Measurements from ENCODE around the gene KLHL7.

The KLHL7 gene

DNA sequence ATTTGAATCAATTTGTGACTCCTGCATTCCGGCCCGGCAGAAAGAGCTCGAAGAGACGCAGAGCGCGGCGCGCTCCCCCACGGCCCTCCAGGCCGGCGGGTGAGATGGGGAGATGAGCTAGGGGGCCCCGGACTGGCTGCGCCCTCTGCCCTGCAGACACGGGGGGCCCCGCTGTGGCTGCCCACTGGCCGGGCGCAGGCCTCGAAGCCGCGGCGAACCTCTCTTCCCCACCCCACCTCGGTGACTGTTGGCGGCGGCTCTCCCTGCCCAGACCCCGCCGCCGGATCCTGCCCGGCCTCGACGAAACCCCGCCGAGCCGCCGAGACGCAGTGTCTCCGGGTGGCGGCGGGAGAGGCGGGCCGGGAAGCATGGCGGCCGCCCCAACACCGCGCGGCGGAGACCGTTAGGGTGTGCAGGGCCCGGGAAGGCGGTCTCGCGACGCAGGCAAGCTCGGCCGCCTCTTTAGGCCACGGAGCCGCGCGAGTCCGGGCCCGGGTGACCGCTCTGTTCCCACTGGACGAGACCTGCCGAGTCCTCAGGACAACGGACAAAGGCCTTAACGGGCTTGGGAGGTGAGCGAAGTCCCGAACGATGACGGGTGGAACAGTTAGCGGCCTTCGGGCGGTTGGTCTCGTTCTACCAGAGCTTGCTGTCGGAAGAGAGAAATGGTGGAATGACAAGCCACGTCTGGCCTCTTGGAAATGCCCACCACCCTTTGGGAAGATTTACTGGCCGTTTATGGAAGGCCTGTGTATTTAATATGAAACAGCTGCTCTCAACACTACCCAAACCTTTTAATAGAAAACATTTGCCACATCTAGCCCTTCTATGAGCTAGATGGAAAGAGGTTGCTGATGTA is 100.6 kb downstream of the KLHL7 start:
- Mint-ChIP-seq H3K9me3 (no peaks in the 10 kb centered on the region), H3K36me3 (peaks cover 9% of the 10 kb centered on the region), H3K27me3 (peaks cover 5% of the 10 kb centered on the region), H3K27ac (no peak overlapping the region), H3K4me3 (no peak overlapping the region), H3K4me1 (peaks cover 3% of the 10 kb centered on the region)
- DNase-seq (ENCODE audit: low spot score in 2 of 2) (no peak), ATAC-seq (ENCODE audit: low read depth) (peak; percentile 48)

DNA sequence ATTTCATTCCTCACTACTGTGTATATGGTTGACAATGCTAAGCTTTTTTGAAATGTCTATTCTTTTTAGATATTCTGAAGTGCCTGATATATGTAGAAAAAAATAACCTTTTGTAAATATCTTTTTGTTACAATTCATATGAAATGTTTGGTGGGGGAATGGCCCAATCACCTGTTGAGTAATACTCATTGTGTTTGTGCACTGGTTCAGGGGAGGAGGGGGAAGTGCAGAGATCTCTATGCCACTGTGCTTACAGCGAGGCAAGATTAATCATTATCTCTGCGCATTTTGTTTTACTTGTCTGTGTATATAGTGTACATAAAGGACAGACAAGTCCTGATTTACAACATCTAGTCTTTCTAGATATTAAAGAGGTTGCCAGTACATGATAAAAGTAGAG is 101.4 kb downstream of the KLHL7 start:
- DNase-seq (ENCODE audit: low spot score in 2 of 2) (no peak), ATAC-seq (ENCODE audit: low read depth) (no peak)
- H3K9me3 Mint-ChIP-seq: no peaks in the 10 kb centered on the region
- no peak overlapping the region for H3K27ac Mint-ChIP-seq
- peaks cover 3% of the 10 kb centered on the region for H3K4me1 Mint-ChIP-seq
- H3K36me3 Mint-ChIP-seq: peaks cover 8% of the 10 kb centered on the region
- peaks cover 5% of the 10 kb centered on the region for H3K27me3 Mint-ChIP-seq
- no peak overlapping the region for H3K4me3 Mint-ChIP-seq

DNA sequence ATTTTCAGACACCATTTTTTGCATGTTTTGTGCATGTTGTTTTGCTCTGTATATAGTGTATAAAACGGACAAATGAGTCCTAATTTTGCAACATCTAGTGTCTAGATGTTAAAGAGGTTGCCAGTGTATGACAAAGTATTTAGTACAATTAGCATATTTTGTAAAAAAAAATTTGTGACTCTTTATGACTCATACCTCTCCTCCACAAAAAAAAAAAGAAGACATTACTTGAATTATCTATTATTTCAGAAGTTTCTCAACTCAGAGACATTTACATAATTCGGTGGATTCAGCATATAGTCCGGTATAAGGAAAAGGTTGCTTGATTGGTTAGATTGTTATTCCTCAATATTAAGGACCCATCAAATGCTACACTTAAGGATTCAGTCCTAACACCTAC is 102.3 kb downstream of the KLHL7 start:
- no peak overlapping the region for H3K27ac Mint-ChIP-seq
- peaks cover 3% of the 10 kb centered on the region for H3K4me1 Mint-ChIP-seq
- H3K27me3 Mint-ChIP-seq: peaks cover 7% of the 10 kb centered on the region
- ATAC-seq (ENCODE audit: low read depth) (no peak), DNase-seq (ENCODE audit: low spot score in 2 of 2) (no peak)
- no peak overlapping the region for H3K4me3 Mint-ChIP-seq
- peaks cover 8% of the 10 kb centered on the region for H3K36me3 Mint-ChIP-seq
- H3K9me3 Mint-ChIP-seq: no peaks in the 10 kb centered on the region

- H3K4me3 Mint-ChIP-seq: no peak overlapping the region
- peaks cover 3% of the 10 kb centered on the region for H3K4me1 Mint-ChIP-seq
- peaks cover 7% of the 10 kb centered on the region for H3K27me3 Mint-ChIP-seq
- no peak for DNase-seq (ENCODE audit: low spot score in 2 of 2)
- H3K27ac Mint-ChIP-seq: no peak overlapping the region
- ATAC-seq (ENCODE audit: low read depth): no peak
- peaks cover 5% of the 10 kb centered on the region for H3K36me3 Mint-ChIP-seq
- no peaks in the 10 kb centered on the region for H3K9me3 Mint-ChIP-seq
Measured at GRCh38 chr7:23208316-23208715, 102.7 kb downstream of the KLHL7 start.

GRCh38 chr7:23210506-23210905 is 104.9 kb downstream of the KLHL7 start:
- H3K4me1 Mint-ChIP-seq: peaks cover 3% of the 10 kb centered on the region
- ATAC-seq (ENCODE audit: low read depth) (no peak), DNase-seq (ENCODE audit: low spot score in 2 of 2) (no peak)
- H3K9me3 Mint-ChIP-seq: no peaks in the 10 kb centered on the region
- H3K36me3 Mint-ChIP-seq: no peaks in the 10 kb centered on the region
- peaks cover 12% of the 10 kb centered on the region for H3K27me3 Mint-ChIP-seq
- no peak overlapping the region for H3K4me3 Mint-ChIP-seq
- H3K27ac Mint-ChIP-seq: no peak overlapping the region

GRCh38 chr7:23211589-23211988 is 106.0 kb downstream of the KLHL7 start:
- Mint-ChIP-seq H3K9me3 (no peaks in the 10 kb centered on the region), H3K4me3 (no peak overlapping the region), H3K27ac (no peak overlapping the region), H3K36me3 (no peaks in the 10 kb centered on the region), H3K27me3 (peaks cover 12% of the 10 kb centered on the region), H3K4me1 (peaks cover 3% of the 10 kb centered on the region)
- ATAC-seq (ENCODE audit: low read depth): no peak
- no peak for DNase-seq (ENCODE audit: low spot score in 2 of 2)

- DNase-seq (ENCODE audit: low spot score in 2 of 2): no peak
- no peak overlapping the region for H3K4me3 Mint-ChIP-seq
- ATAC-seq (ENCODE audit: low read depth): no peak
- no peaks in the 10 kb centered on the region for H3K36me3 Mint-ChIP-seq
- H3K27ac Mint-ChIP-seq: no peak overlapping the region
- H3K9me3 Mint-ChIP-seq: no peaks in the 10 kb centered on the region
- peaks cover 3% of the 10 kb centered on the region for H3K4me1 Mint-ChIP-seq
- H3K27me3 Mint-ChIP-seq: peaks cover 12% of the 10 kb centered on the region
Measured at GRCh38 chr7:23212395-23212794, 106.8 kb downstream of the KLHL7 start.

GRCh38 chr7:23212841-23213240 is 107.3 kb downstream of the KLHL7 start:
- Mint-ChIP-seq H3K36me3 (no peaks in the 10 kb centered on the region), H3K4me3 (no peak overlapping the region), H3K27me3 (peaks cover 14% of the 10 kb centered on the region), H3K4me1 (peaks cover 3% of the 10 kb centered on the region), H3K9me3 (no peaks in the 10 kb centered on the region), H3K27ac (no peak overlapping the region)
- ATAC-seq (ENCODE audit: low read depth) (no peak), DNase-seq (ENCODE audit: low spot score in 2 of 2) (no peak)

- ATAC-seq (ENCODE audit: low read depth) (no peak), DNase-seq (ENCODE audit: low spot score in 2 of 2) (no peak)
- no peaks in the 10 kb centered on the region for H3K9me3 Mint-ChIP-seq
- H3K36me3 Mint-ChIP-seq: no peaks in the 10 kb centered on the region
- no peak overlapping the region for H3K27ac Mint-ChIP-seq
- no peak overlapping the region for H3K4me3 Mint-ChIP-seq
- H3K27me3 Mint-ChIP-seq: peaks cover 14% of the 10 kb centered on the region
- no peaks in the 10 kb centered on the region for H3K4me1 Mint-ChIP-seq
Measured at GRCh38 chr7:23213755-23214154, 108.2 kb downstream of the KLHL7 start.

DNA sequence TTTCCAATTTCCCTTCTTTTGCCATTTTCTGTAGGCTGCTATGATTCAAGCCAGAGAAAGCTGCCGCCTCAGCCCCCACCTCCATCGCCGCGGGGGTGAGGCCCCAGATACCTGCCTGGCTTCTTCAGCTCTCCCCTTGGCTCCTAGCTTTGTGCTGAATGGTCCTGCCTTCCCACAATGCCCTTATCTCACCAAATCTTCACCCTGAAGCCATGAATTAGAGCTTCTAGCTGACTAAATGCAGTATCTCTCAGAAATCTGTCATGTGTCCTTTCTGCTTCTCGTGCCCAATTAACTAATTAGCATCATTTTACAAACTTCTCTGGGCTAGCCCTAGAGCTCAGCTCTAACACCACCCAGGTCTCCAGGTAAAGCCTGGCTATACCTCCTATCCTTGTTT is 108.8 kb downstream of the KLHL7 start:
- H3K4me1 Mint-ChIP-seq: no peaks in the 10 kb centered on the region
- no peak for DNase-seq (ENCODE audit: low spot score in 2 of 2)
- no peak overlapping the region for H3K4me3 Mint-ChIP-seq
- no peak for ATAC-seq (ENCODE audit: low read depth)
- no peaks in the 10 kb centered on the region for H3K36me3 Mint-ChIP-seq
- H3K27ac Mint-ChIP-seq: no peak overlapping the region
- no peaks in the 10 kb centered on the region for H3K9me3 Mint-ChIP-seq
- peaks cover 15% of the 10 kb centered on the region for H3K27me3 Mint-ChIP-seq

- no peaks in the 10 kb centered on the region for H3K9me3 Mint-ChIP-seq
- H3K36me3 Mint-ChIP-seq: no peaks in the 10 kb centered on the region
- H3K4me1 Mint-ChIP-seq: no peaks in the 10 kb centered on the region
- no peak overlapping the region for H3K4me3 Mint-ChIP-seq
- no peak for ATAC-seq (ENCODE audit: low read depth)
- no peak for DNase-seq (ENCODE audit: low spot score in 2 of 2)
- H3K27me3 Mint-ChIP-seq: peaks cover 15% of the 10 kb centered on the region
- no peak overlapping the region for H3K27ac Mint-ChIP-seq
Measured at GRCh38 chr7:23214938-23215337, 109.4 kb downstream of the KLHL7 start.

DNA sequence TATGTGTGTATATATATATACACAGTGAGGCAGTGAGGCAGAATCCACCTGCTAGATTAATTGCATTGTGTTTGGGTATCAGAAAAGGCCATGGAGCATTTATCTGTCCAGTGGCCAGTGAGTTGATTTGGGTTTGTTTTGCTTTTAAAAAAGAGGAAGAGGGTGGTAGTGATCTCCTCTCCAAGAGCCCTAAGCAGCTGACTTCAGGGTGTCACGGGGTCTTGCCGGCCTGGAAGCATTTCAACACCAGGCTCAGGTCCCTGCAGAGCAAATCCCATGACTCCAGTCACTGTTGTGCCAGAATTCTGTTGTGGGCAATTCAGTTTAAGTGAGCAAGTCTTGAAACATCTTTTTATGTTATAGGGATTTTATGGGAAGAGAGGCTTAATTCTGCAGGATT is 110.4 kb downstream of the KLHL7 start:
- Mint-ChIP-seq H3K36me3 (no peaks in the 10 kb centered on the region), H3K4me1 (no peaks in the 10 kb centered on the region), H3K9me3 (no peaks in the 10 kb centered on the region), H3K27ac (no peak overlapping the region), H3K27me3 (peaks cover 15% of the 10 kb centered on the region), H3K4me3 (no peak overlapping the region)
- DNase-seq (ENCODE audit: low spot score in 2 of 2) (no peak), ATAC-seq (ENCODE audit: low read depth) (no peak)

DNA sequence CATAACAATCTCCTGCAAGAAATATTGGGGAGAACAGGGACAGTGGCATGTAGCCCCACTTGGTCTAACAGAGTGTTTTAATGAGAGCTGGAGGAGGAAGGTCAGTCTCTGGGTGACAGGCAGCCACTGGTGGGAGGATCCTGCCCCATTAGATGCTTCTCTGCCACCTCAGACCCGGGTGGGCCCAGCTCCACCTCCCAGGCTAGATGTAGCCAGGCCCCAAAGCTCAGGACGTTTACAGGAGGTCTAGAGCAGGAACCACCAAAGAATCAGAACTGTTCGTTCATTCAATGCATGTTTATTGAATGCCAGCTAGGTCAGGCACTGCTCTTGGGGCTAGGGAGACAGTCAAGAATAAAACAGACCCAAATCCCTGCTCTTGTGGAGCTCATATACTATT is 112.6 kb downstream of the KLHL7 start:
- Mint-ChIP-seq H3K27ac (no peak overlapping the region), H3K4me1 (no peaks in the 10 kb centered on the region), H3K4me3 (no peak overlapping the region)

GRCh38 chr7:23220690-23221305 is 115.2 kb downstream of the KLHL7 start:
- no peaks in the 10 kb centered on the region for H3K36me3 Mint-ChIP-seq
- ATAC-seq (ENCODE audit: low read depth) (no peak), DNase-seq (ENCODE audit: low spot score in 2 of 2) (no peak)
- peaks cover 10% of the 10 kb centered on the region for H3K27me3 Mint-ChIP-seq
- H3K4me3 Mint-ChIP-seq: no peak overlapping the region
- H3K27ac Mint-ChIP-seq: no peak overlapping the region
- no peaks in the 10 kb centered on the region for H3K9me3 Mint-ChIP-seq
- H3K4me1 Mint-ChIP-seq: peaks cover 5% of the 10 kb centered on the region

More for the DNA sequence above, 112.6 kb downstream of the KLHL7 start:
- ATAC-seq (ENCODE audit: low read depth) (no peak), DNase-seq (ENCODE audit: low spot score in 2 of 2) (no peak)
- peaks cover 12% of the 10 kb centered on the region for H3K27me3 Mint-ChIP-seq
- no peaks in the 10 kb centered on the region for H3K9me3 Mint-ChIP-seq
- H3K36me3 Mint-ChIP-seq: no peaks in the 10 kb centered on the region
